ENCODE data around the gene KSR1.

KSR1 gene

GRCh38 chr17:27469256-27469655 lies 13.0 kb downstream of the KSR1 start:
- Histone ChIP-seq H3K27ac (ENCODE audit: low read length) (no peak overlapping the region), H3K9ac (ENCODE audit: low read length) (no peak overlapping the region), H3K36me3 (replicated peaks; ENCODE audit: low read depth, low read length) (no peaks in the 10 kb centered on the region), H3K9me3 (ENCODE audit: insufficient read depth, low read length) (no peaks in the 10 kb centered on the region), H3K27me3 (ENCODE audit: low read depth, low read length) (peaks cover 21% of the 10 kb centered on the region), H3K4me1 (ENCODE audit: low read length) (peaks cover 48% of the 10 kb centered on the region), H2AFZ (ENCODE audit: low read depth, low read length) (no peak overlapping the region), H4K20me1 (ENCODE audit: insufficient read depth, low read length) (peaks cover 7% of the 10 kb centered on the region; the same call in 1 of the 2 replicates), H3K4me2 (ENCODE audit: low read length) (no peak overlapping the region), H3K4me3 (ENCODE audit: low read length) (no peak overlapping the region), H3K79me2 (ENCODE audit: low read length) (no peaks in the 10 kb centered on the region)
- TF ChIP-seq EZH2phosphoT487 (IDR thresholded peaks at IDR 0.05; ENCODE audit: low read depth), result no peak
- no peak for TF ChIP-seq CTCF (IDR thresholded peaks at IDR 0.05; ENCODE audit: low read depth, low read length)

DNA sequence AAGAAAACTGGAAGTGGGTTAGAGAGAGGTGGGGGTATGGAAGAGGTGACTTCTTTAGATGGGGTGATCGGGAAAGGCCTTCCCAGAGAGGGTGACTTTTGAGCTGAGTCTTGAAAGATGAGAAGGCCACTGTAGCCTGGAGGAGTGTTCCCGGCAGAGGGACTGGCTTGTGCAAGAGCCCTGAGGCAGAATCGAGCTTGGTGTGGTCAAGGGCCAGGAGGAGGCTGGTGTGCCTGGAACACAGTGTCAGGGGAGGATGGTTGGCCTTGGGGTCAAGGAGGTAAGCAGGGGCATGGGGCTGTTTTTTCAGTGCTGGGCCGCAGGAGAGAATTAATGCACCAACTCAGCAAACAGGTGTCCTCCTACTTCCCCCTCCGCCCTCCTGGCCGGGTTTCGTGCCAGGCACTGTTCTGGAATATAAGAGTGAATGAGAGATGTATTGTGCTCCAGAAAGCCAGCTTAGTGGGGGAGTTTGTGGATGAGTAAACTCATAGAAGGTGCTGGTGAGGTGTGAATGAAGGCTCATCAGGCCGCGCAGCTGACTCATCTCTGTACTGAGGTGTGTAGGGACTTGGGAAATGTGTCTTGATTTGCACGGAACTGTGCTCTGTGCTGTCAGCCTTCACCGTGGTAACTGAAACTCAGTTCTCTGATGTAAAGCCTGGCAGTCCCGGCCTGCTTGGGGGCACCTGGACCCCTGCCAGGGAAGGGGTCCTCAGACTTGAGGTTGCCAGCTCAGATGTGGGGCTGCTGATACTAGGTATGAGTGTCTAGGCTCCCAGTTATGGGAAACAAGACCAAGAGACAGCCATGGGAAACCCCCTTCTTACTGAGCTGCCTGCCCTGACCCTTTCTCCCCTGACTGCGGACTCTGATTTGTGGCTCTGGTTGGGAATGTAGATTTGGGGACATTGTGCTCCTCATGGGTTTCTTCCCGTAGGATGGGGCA lies 15.3 kb downstream of the KSR1 start:
- no peak overlapping the region for H3K9ac ChIP-seq (ENCODE audit: low read length)
- no peaks in the 10 kb centered on the region for H3K9me3 ChIP-seq (ENCODE audit: insufficient read depth, low read length)
- no peaks in the 10 kb centered on the region for H3K36me3 ChIP-seq (replicated peaks; ENCODE audit: low read depth, low read length)
- no peaks in the 10 kb centered on the region for H3K79me2 ChIP-seq (ENCODE audit: low read length)
- H3K27ac ChIP-seq (ENCODE audit: low read length), result no peak overlapping the region
- H3K4me3 ChIP-seq (ENCODE audit: low read length), result peak overlapping the region; percentile 39
- peaks cover 55% of the 10 kb centered on the region for H3K4me1 ChIP-seq (ENCODE audit: low read length)
- peaks cover 31% of the 10 kb centered on the region for H3K27me3 ChIP-seq (ENCODE audit: low read depth, low read length)
- TF ChIP-seq EZH2phosphoT487 (IDR thresholded peaks at IDR 0.05; ENCODE audit: low read depth), result no peak
- no peak for TF ChIP-seq CTCF (IDR thresholded peaks at IDR 0.05; ENCODE audit: low read depth, low read length)
- H3K4me2 ChIP-seq (ENCODE audit: low read length), result peak overlapping the region; percentile 75
- no peak overlapping the region for H2AFZ ChIP-seq (ENCODE audit: low read depth, low read length)
- H4K20me1 ChIP-seq (ENCODE audit: insufficient read depth, low read length), result peaks cover 7% of the 10 kb centered on the region; the same call in 1 of the 2 replicates

DNA sequence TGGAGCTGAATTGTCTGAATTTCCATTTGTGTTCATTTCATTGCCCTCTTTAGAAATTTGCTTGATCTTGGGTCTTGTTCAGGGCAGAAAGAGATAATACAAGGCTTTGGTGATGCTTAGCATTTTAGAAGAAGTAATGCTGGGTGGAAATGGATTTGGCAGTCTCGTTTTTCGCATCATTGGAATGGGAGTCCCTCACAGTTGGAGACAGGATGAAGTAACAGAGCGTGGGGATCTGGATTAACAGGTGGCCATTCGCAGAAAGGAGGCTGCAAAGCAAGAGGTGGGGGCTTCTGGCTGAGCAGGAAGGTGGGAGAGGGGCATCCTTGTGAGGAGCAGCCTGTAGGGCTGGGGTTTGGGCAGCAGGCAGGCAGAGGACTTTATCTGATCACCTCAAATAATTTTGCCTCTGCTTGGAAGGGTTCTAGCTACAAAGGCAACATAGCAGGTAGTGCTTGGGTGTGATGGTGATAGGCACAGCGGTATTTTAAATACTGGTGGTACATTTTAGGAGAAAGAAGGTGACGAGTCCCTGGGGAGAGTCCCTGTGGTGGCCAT lies 17.0 kb downstream of the KSR1 start:
- H3K4me3 ChIP-seq (ENCODE audit: low read length), result peak overlapping the region; percentile 13; the same call in 1 of the 2 replicates
- no peak overlapping the region for H3K27ac ChIP-seq (ENCODE audit: low read length)
- TF ChIP-seq EZH2phosphoT487 (IDR thresholded peaks at IDR 0.05; ENCODE audit: low read depth) (no peak), CTCF (IDR thresholded peaks at IDR 0.05; ENCODE audit: low read depth, low read length) (no peak)
- peaks cover 7% of the 10 kb centered on the region; the same call in 1 of the 2 replicates for H4K20me1 ChIP-seq (ENCODE audit: insufficient read depth, low read length)
- H3K36me3 ChIP-seq (replicated peaks; ENCODE audit: low read depth, low read length), result no peaks in the 10 kb centered on the region
- peak overlapping the region; percentile 45 for H3K4me2 ChIP-seq (ENCODE audit: low read length)
- no peak overlapping the region for H2AFZ ChIP-seq (ENCODE audit: low read depth, low read length)
- no peaks in the 10 kb centered on the region for H3K9me3 ChIP-seq (ENCODE audit: insufficient read depth, low read length)
- no peak overlapping the region for H3K9ac ChIP-seq (ENCODE audit: low read length)
- H3K79me2 ChIP-seq (ENCODE audit: low read length), result no peaks in the 10 kb centered on the region
- peaks cover 53% of the 10 kb centered on the region for H3K4me1 ChIP-seq (ENCODE audit: low read length)
- H3K27me3 ChIP-seq (ENCODE audit: low read depth, low read length), result peaks cover 28% of the 10 kb centered on the region

Data from OCI-LY3 (cell line).